Stomach (tissue), 4 donors: ENCODE data around the gene GUSB.

ENCODE experiments used
- POLR2A ChIP-seq, 4 donors: fragments of 450-650 bp; IDR thresholded peaks; one replicate each; pipeline ENCODE4 v1.6.1; 2016; ENCODE audit warnings: antibody characterized with exemption in 4 of 4, control low read depth in 2 of 4, mild to moderate bottlenecking in 1 of 4, moderate library complexity in 1 of 4
- POLR2AphosphoS5 ChIP-seq, 3 donors: sonication (generic); formaldehyde crosslinking; IDR thresholded peaks; one replicate each; pipeline ENCODE4 v1.6.1; 2016; ENCODE audit warnings: antibody characterized with exemption in 3 of 3
- TF ChIP-seq, protein P1 (sequence below), 7 experiments: fragments of 450-650 bp in 4 of 7; fragments of 200-600 bp in 3 of 7; sonication (generic) in 3 of 7; IDR thresholded peaks; one replicate each; pipeline ENCODE4 v1.5.1; 2016 to 2019; ENCODE audit warnings: antibody characterized with exemption in 7 of 7, control low read depth in 2 of 7, mild to moderate bottlenecking in 1 of 7

DNA sequence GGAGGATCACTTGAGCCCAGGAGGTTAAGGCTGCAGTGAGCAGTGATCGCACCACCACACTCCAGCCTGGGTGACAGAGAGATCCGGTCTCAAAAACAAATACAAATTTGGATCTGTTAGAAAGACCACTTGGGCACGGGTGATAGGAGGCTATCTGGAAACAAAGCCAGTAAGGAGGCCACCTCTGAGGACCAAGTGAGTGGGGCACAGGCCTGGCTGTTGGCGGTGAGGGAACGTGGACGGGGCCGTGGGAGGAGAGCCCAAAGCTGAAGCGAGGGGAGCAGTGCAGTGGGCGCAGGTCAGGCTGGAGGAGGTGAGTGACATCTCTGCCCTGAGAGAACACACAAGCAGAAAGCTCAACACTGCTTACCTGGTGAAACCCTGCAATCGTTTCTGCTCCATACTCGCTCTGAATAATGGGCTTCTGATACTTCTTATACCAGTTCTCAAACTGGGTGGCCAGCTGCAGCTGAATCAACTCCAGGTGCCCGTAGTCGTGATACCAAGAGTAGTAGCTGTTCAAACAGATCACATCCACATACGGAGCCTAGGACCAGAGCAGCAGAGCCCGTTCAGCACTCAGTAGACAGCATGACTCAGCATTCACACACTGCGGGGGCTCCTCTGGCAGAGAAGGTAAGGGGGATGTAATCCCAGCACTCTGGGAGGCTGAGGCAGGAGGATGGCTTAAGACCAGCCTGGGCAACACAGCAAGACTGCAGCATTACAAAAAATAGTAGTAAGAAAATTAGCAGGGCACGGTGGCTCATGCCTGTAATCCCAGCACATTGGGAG lies 14.5 kb downstream of the GUSB start:
- no peak for TF ChIP-seq POLR2A (IDR thresholded peaks at IDR 0.05)
- TF ChIP-seq, protein P1, sequence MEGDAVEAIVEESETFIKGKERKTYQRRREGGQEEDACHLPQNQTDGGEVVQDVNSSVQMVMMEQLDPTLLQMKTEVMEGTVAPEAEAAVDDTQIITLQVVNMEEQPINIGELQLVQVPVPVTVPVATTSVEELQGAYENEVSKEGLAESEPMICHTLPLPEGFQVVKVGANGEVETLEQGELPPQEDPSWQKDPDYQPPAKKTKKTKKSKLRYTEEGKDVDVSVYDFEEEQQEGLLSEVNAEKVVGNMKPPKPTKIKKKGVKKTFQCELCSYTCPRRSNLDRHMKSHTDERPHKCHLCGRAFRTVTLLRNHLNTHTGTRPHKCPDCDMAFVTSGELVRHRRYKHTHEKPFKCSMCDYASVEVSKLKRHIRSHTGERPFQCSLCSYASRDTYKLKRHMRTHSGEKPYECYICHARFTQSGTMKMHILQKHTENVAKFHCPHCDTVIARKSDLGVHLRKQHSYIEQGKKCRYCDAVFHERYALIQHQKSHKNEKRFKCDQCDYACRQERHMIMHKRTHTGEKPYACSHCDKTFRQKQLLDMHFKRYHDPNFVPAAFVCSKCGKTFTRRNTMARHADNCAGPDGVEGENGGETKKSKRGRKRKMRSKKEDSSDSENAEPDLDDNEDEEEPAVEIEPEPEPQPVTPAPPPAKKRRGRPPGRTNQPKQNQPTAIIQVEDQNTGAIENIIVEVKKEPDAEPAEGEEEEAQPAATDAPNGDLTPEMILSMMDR (IDR thresholded peaks at IDR 0.05) = no peak
- TF ChIP-seq POLR2AphosphoS5 (IDR thresholded peaks at IDR 0.05) = no peak
